Gastrocnemius medialis (tissue), 4 donors: ENCODE results near the gene TNK1. TPM values are rescaled to one million over a fixed set of nuclear protein-coding genes. Genes with fewer than 3 reads are reported as not detected.

Source experiments
- ATAC-seq, 2 donors: fragments of 150-250 bp; one replicate each; pipeline ENCODE4 v1.9.1; 2016
- DNase-seq, 2 donors: peaks; one replicate each; pipeline ENCODE4 v3.0.0-alpha.2; 2019
- H3K27ac ChIP-seq, 4 donors: fragments of 200-600 bp; sonication (generic); 1 replicate in 1 of 4; 2 replicates in 3 of 4; pipeline ENCODE4 v1.5.1; 2016 to 2018; ENCODE audit warnings: mild to moderate bottlenecking in 2 of 4, moderate library complexity in 1 of 4
- H3K27me3 ChIP-seq, 3 donors: fragments of 200-600 bp; sonication (generic) in 2 of 3; 1 replicate in 1 of 3; 2 replicates in 2 of 3; pipeline versions ENCODE4 v1.5.1 to v1.6.0; 2016 to 2019; ENCODE audit warnings: mild to moderate bottlenecking in 1 of 3, moderate library complexity in 1 of 3
- H3K36me3 ChIP-seq, 2 donors: fragments of 200-600 bp; sonication (generic) in 1 of 2; one replicate each; pipeline ENCODE4 v1.5.1; 2017 to 2018
- H3K4me1 ChIP-seq, 2 donors: fragments of 200-600 bp; sonication (generic) in 1 of 2; one replicate each; pipeline ENCODE4 v1.5.1; 2016 to 2017; ENCODE audit warnings: mild to moderate bottlenecking in 2 of 2
- H3K4me3 ChIP-seq, 4 donors: fragments of 200-600 bp; sonication (generic) in 3 of 4; 1 replicate in 1 of 4; 2 replicates in 3 of 4; pipeline ENCODE4 v1.5.1; 2016 to 2019; ENCODE audit warnings: mild to moderate bottlenecking in 2 of 4
- H3K9me3 ChIP-seq, 3 donors: fragments of 200-600 bp; sonication (generic) in 2 of 3; 1 replicate in 1 of 3; 2 replicates in 2 of 3; pipeline ENCODE4 v1.5.1; 2016 to 2019
- POLR2A ChIP-seq, 2 donors: fragments of 450-650 bp; IDR thresholded peaks; one replicate each; pipeline ENCODE4 v1.6.1; 2017; ENCODE audit warnings: antibody characterized with exemption in 2 of 2, mild to moderate bottlenecking in 2 of 2, moderate library complexity in 2 of 2
- in situ Hi-C, 4 donors: fragments of 200-750 bp; cut with MboI; loops; one replicate each; pipeline versions ENCODE4 v1.15.0 to v1.8.0; 2017; ENCODE audit warnings: low sequenced_read_pairs in 4 of 4
- intact Hi-C: fragments of 100-400 bp; cut with DNase I; formaldehyde crosslinking; loops from one replicate; pipeline ENCODE4 v1.15.1; 2023; ENCODE audit warnings: low total_unique reads
- total RNA-seq, 4 donors: library from RNA; depleted of rRNA; stranded (reverse); fragments of >200 nt; gene quantifications; one replicate each; pipeline versions ENCODE4 v1.1.0 to v1.2.3, GENCODE V29; 2016
- TF ChIP-seq, protein P1 (sequence below), 5 experiments: fragments of 450-650 bp in 3 of 5; fragments of 200-600 bp in 2 of 5; sonication (generic) in 2 of 5; IDR thresholded peaks in 4 of 5; conservative IDR thresholded peaks in 1 of 5; 1 replicate in 4 of 5; 2 replicates in 1 of 5; pipeline ENCODE4 v1.5.1; 2016 to 2019; ENCODE audit warnings: antibody characterized with exemption in 5 of 5, mild to moderate bottlenecking in 3 of 5, moderate library complexity in 3 of 5

Gene TNK1
- total RNA-seq, 4 donors from 2014 or later, result 0.13 to 2.2 TPM; not detected in 2

DNA sequence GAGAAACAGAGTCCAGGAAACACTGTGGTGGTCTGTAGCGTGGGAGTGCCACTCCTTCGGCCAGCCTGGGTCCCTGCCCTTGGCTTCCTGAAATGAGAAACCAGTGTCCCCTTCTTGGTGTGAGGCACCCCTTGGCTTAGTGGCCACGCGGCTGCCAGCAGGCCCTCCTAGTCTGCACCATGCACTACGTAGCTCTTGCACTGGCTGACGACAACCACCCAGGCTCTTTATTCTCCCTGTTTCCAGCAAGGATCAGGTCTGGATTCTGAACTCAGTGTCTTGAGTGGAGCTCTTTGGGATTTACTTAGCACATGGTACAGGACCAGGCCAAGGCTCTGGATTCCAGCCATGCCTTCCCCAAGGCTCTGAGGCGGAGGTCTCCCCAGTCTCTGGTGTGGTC is 46.7 kb downstream of the TNK1 start:
- H3K4me3 ChIP-seq, result no peak overlapping the region
- ATAC-seq (no peak), DNase-seq (no peak)
- in situ Hi-C loops (loop anchor here in 1 of 4 donors (25.0 kb wide), 1 partner anchor 135 kb away; the partner anchor contains the start of genes SENP3 and TNFSF13), intact Hi-C loops (no loop called here)
- no peaks in the 10 kb centered on the region for H3K9me3 ChIP-seq
- no peak for TF ChIP-seq POLR2A (IDR thresholded peaks at IDR 0.05)
- TF ChIP-seq, protein P1, sequence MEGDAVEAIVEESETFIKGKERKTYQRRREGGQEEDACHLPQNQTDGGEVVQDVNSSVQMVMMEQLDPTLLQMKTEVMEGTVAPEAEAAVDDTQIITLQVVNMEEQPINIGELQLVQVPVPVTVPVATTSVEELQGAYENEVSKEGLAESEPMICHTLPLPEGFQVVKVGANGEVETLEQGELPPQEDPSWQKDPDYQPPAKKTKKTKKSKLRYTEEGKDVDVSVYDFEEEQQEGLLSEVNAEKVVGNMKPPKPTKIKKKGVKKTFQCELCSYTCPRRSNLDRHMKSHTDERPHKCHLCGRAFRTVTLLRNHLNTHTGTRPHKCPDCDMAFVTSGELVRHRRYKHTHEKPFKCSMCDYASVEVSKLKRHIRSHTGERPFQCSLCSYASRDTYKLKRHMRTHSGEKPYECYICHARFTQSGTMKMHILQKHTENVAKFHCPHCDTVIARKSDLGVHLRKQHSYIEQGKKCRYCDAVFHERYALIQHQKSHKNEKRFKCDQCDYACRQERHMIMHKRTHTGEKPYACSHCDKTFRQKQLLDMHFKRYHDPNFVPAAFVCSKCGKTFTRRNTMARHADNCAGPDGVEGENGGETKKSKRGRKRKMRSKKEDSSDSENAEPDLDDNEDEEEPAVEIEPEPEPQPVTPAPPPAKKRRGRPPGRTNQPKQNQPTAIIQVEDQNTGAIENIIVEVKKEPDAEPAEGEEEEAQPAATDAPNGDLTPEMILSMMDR (IDR thresholded peaks at IDR 0.05 in 4 of 5, conservative IDR thresholded peaks at IDR 0.05 in 1 of 5), result no peak
- H3K27ac ChIP-seq, result no peak overlapping the region
- H3K27me3 ChIP-seq, result no peaks in the 10 kb centered on the region
- no peaks in the 10 kb centered on the region for H3K36me3 ChIP-seq
- H3K4me1 ChIP-seq, result no peaks in the 10 kb centered on the region

DNA sequence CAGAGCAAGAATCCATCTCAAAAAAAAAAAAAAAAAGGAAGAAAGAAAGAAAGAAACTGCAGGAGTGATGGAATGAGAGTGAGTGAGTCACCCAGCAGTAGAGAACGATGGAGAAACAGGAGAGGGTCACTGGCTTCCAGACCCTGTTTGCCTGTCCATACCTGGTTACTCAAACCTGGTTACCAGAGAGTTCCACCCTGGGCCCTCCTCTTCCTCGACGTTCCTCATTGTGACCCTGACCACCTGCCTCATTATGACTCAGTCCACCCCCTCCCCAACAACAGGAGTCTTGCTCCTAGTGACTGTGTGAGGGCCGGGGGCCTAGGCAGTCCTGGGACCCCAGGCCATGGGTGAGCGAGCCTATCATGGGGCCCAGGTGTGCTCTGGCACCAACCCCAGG is 47.7 kb downstream of the TNK1 start, which contains the start of gene SPEM3:
Gene SPEM3, plus strand, starts transcription at position 301 of the 400 bp plus-strand sequence. Its CDS starts 46 bp downstream, at position 347.
- DNase-seq, result no peak
- intact Hi-C loops, result no loop called here
- in situ Hi-C loops, result loop anchor here in 1 of 4 donors (25.0 kb wide), 1 partner anchor 134 kb away; the partner anchor contains the start of genes SENP3 and TNFSF13
- Histone ChIP-seq H3K9me3 (no peaks in the 10 kb centered on the region), H3K4me1 (no peaks in the 10 kb centered on the region), H3K4me3 (no peak within 1 kb of the TSS), H3K27ac (no peak within 1 kb of the TSS), H3K27me3 (no peaks in the 10 kb centered on the region), H3K36me3 (no peaks in the 10 kb centered on the region)
- ATAC-seq, result no peak
- no peak for TF ChIP-seq POLR2A (IDR thresholded peaks at IDR 0.05)

DNA sequence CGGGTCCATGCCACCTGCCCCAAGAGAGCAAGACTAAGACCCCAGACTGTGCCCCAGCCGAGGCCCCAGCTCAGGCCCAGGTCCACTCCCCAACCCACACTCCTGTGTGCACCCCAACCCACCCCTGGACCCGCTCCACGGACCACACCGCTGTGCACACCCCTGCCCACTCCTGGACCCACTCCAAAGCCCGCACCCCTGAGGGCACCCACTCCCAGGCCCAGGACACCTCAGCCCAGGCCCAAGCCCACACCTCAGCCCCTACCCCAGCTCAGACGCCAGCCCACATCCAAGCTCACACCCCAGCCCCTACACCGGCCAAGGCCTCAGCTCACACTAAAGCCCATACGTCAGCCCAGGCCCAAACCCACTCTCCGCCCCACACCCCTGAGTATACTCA is 48.8 kb downstream of the TNK1 start:
- no peaks in the 10 kb centered on the region for H3K36me3 ChIP-seq
- in situ Hi-C loops, result loop anchor here in 1 of 4 donors (25.0 kb wide), 1 partner anchor 133 kb away; the partner anchor contains the start of genes SENP3 and TNFSF13
- intact Hi-C loops, result no loop called here
- DNase-seq (no peak), ATAC-seq (no peak)
- no peak overlapping the region for H3K4me3 ChIP-seq
- no peaks in the 10 kb centered on the region for H3K27me3 ChIP-seq
- H3K9me3 ChIP-seq, result no peaks in the 10 kb centered on the region
- TF ChIP-seq, protein P1 (IDR thresholded peaks at IDR 0.05 in 4 of 5, conservative IDR thresholded peaks at IDR 0.05 in 1 of 5), result no peak
- no peak for TF ChIP-seq POLR2A (IDR thresholded peaks at IDR 0.05)
- H3K4me1 ChIP-seq, result peaks cover 0 to under 1% of the 10 kb centered on the region in 2 donors
- H3K27ac ChIP-seq, result no peak overlapping the region

DNA sequence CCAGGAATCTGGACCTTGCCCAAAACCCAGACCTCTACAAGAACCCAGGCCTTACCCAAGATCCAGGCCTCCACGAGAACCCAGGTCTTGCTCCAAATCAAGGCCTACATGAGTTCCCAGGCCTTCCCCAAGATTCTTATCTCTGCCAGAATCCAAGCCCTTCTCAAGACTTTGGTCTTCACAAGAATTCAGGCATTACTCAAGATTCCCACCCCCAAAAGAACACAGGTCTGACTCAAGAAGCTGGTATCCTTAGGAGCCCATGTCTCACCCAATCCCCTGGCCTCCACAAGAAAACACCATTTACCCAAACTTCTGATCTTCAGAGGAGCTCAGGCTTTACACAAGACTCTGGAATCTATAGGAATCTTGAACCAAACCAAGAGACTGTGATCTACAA is 50.3 kb downstream of the TNK1 start:
- intact Hi-C loops, result no loop called here
- Histone ChIP-seq H3K36me3 (no peaks in the 10 kb centered on the region), H3K9me3 (no peaks in the 10 kb centered on the region), H3K4me1 (peaks cover 10 to 12% of the 10 kb centered on the region in 2 donors), H3K27me3 (no peaks in the 10 kb centered on the region), H3K4me3 (no peak overlapping the region), H3K27ac (no peak overlapping the region)
- TF ChIP-seq POLR2A (IDR thresholded peaks at IDR 0.05), result no peak
- TF ChIP-seq, protein P1 (IDR thresholded peaks at IDR 0.05 in 4 of 5, conservative IDR thresholded peaks at IDR 0.05 in 1 of 5), result no peak
- in situ Hi-C loops, result loop anchor here in 1 of 4 donors (25.0 kb wide), 1 partner anchor 131 kb away; the partner anchor contains the start of genes SENP3 and TNFSF13
- DNase-seq (no peak), ATAC-seq (no peak)

DNA sequence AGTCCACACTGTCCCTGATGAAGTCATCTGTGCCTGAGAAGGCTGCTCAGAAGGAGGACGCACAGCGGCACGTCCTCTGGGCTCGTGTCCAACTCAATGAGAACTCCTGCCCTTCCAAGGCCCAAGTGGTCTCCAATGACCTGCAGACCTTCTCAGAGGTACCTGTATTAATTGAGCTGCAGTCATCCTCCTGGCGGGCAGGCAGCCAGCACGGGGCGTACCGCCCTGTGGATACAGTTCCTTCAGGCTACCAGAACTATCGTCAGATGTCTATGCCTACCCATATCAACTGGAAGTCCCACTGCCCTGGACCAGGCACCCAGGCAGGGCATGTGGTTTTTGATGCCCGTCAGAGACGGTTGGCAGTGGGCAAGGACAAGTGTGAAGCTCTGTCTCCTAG is 51.4 kb downstream of the TNK1 start:
- H3K4me3 ChIP-seq, result no peak overlapping the region
- in situ Hi-C loops (loop anchor here in 1 of 4 donors (25.0 kb wide), 1 partner anchor 130 kb away; the partner anchor contains the start of genes SENP3 and TNFSF13), intact Hi-C loops (no loop called here)
- no peak overlapping the region for H3K27ac ChIP-seq
- no peaks in the 10 kb centered on the region for H3K9me3 ChIP-seq
- peaks cover 17 to 20% of the 10 kb centered on the region in 2 donors for H3K4me1 ChIP-seq
- ATAC-seq (no peak), DNase-seq (no peak)
- H3K36me3 ChIP-seq, result no peaks in the 10 kb centered on the region
- TF ChIP-seq, protein P1 (IDR thresholded peaks at IDR 0.05 in 4 of 5, conservative IDR thresholded peaks at IDR 0.05 in 1 of 5), result no peak
- no peak for TF ChIP-seq POLR2A (IDR thresholded peaks at IDR 0.05)
- H3K27me3 ChIP-seq, result no peaks in the 10 kb centered on the region
